Tibial nerve (tissue), 4 donors: ENCODE data around the gene MARS1. TPM values are rescaled to one million over a fixed set of nuclear protein-coding genes. Genes with fewer than 3 reads are reported as not detected.

ENCODE experiments used
- DNase-seq, 2 donors: peaks; one replicate each; pipeline ENCODE4 v3.0.0-alpha.2; 2019; ENCODE audit warnings: low spot score in 2 of 2
- H3K27ac ChIP-seq, 4 donors: fragments of 200-600 bp; sonication (generic) in 3 of 4; one replicate each; pipeline ENCODE4 v1.5.1; 2017 to 2019; ENCODE audit warnings: mild to moderate bottlenecking in 1 of 4
- H3K27me3 ChIP-seq, 2 donors: fragments of 200-600 bp; sonication (generic) in 1 of 2; one replicate each; pipeline versions ENCODE4 v1.5.1 to v1.6.0; 2017 to 2019
- H3K36me3 ChIP-seq, 3 donors: fragments of 200-600 bp; sonication (generic); one replicate each; pipeline ENCODE4 v1.5.1; 2018 to 2019
- H3K4me1 ChIP-seq, 4 donors: fragments of 200-600 bp; sonication (generic) in 3 of 4; one replicate each; pipeline ENCODE4 v1.5.1; 2017 to 2019
- H3K4me3 ChIP-seq, 4 donors: fragments of 200-600 bp; sonication (generic) in 3 of 4; one replicate each; pipeline ENCODE4 v1.5.1; 2017 to 2019; ENCODE audit warnings: mild to moderate bottlenecking in 1 of 4, moderate library complexity in 1 of 4
- H3K9me3 ChIP-seq, 4 donors: fragments of 200-600 bp; sonication (generic) in 3 of 4; one replicate each; pipeline ENCODE4 v1.5.1; 2017 to 2019
- CTCF ChIP-seq, 5 experiments: fragments of 200-600 bp in 3 of 5; fragments of 450-650 bp in 2 of 5; sonication (generic) in 3 of 5; IDR thresholded peaks; one replicate each; pipeline ENCODE4 v1.5.1; 2016 to 2019; ENCODE audit warnings: antibody characterized with exemption in 5 of 5, mild to moderate bottlenecking in 3 of 5, moderate library complexity in 2 of 5
- EP300 ChIP-seq, 2 donors: sonication (generic); formaldehyde crosslinking; IDR thresholded peaks; one replicate each; pipeline ENCODE4 v1.6.1; 2017; ENCODE audit warnings: antibody characterized with exemption in 2 of 2, mild to moderate bottlenecking in 1 of 2
- POLR2A ChIP-seq, 2 donors: fragments of 450-650 bp; IDR thresholded peaks; one replicate each; pipeline ENCODE4 v1.6.1; 2017; ENCODE audit warnings: antibody characterized with exemption in 2 of 2, mild to moderate bottlenecking in 2 of 2, moderate library complexity in 2 of 2
- WGBS, 2 donors: methylation state at CpG; one replicate each; pipeline ENCODE4 v1.1.5; 2018; 5-methylcytosine and 5-hydroxymethylcytosine counted together
- total RNA-seq, 4 donors: library from RNA; depleted of rRNA; stranded (reverse); fragments of >200 nt; gene quantifications; one replicate each; pipeline ENCODE4 v1.1.0, GENCODE V29; 2016

Gene MARS1
- total RNA-seq, 4 donors from 2014 or later: 53.5 to 101 (median 74.2) TPM

- Histone ChIP-seq H3K36me3 (peaks cover 0 to 26% (median 0%) of the 10 kb centered on the region in 3 donors), H3K27ac (no peak overlapping the region), H3K9me3 (no peaks in the 10 kb centered on the region), H3K27me3 (no peaks in the 10 kb centered on the region), H3K4me1 (peaks cover 0 to 27% (median 17%) of the 10 kb centered on the region in 4 donors), H3K4me3 (no peak overlapping the region)
- no peak for DNase-seq
- no peak for TF ChIP-seq EP300 (IDR thresholded peaks at IDR 0.05)
- TF ChIP-seq POLR2A (IDR thresholded peaks at IDR 0.05): no peak
- TF ChIP-seq CTCF (IDR thresholded peaks at IDR 0.05): no peak
- WGBS, 2 donors: 92 to 93% methylated on average over 12 of the region's 12 CpGs
Measured at GRCh38 chr12:57464569-57464968, 23.3 kb upstream of the MARS1 start.

- Histone ChIP-seq H3K36me3 (peaks cover 0 to 32% (median 0%) of the 10 kb centered on the region in 3 donors), H3K4me3 (no peak overlapping the region), H3K4me1 (peaks cover 0 to 23% (median 14%) of the 10 kb centered on the region in 4 donors), H3K9me3 (no peaks in the 10 kb centered on the region), H3K27ac (no peak overlapping the region), H3K27me3 (no peaks in the 10 kb centered on the region)
- 84 to 88% methylated on average over 6 of the region's 6 CpGs for WGBS, 2 donors
- no peak for DNase-seq
- TF ChIP-seq POLR2A (IDR thresholded peaks at IDR 0.05) (no peak), CTCF (IDR thresholded peaks at IDR 0.05) (no peak), EP300 (IDR thresholded peaks at IDR 0.05) (no peak)
Measured at GRCh38 chr12:57465030-57465746, 22.7 kb upstream of the MARS1 start.

- Histone ChIP-seq H3K4me3 (no peak overlapping the region), H3K27ac (no peak overlapping the region)
- TF ChIP-seq CTCF (IDR thresholded peaks at IDR 0.05) (no peak), EP300 (IDR thresholded peaks at IDR 0.05) (no peak), POLR2A (IDR thresholded peaks at IDR 0.05) (no peak)
Measured at GRCh38 chr12:57465747-57466505, 21.9 kb upstream of the MARS1 start.

GRCh38 chr12:57467212-57467874, 20.5 kb upstream of the MARS1 start:
- H3K4me1 ChIP-seq: peaks cover 0 to 7% (median 0%) of the 10 kb centered on the region in 4 donors
- WGBS, 2 donors: 87 to 88% methylated on average over 12 of the region's 12 CpGs
- H3K27me3 ChIP-seq: peaks cover 0 to 5% of the 10 kb centered on the region in 2 donors

More at GRCh38 chr12:57465747-57466505, 21.9 kb upstream of the MARS1 start:
- Histone ChIP-seq H3K9me3 (no peaks in the 10 kb centered on the region), H3K36me3 (peaks cover 0 to 39% (median 0%) of the 10 kb centered on the region in 3 donors), H3K27me3 (peaks cover 0 to 4% of the 10 kb centered on the region in 2 donors), H3K4me1 (peaks cover 0 to 15% (median 7%) of the 10 kb centered on the region in 4 donors)
- WGBS, 2 donors: 77 to 81% methylated on average over 14 of the region's 14 CpGs
- DNase-seq: no peak

More at GRCh38 chr12:57467212-57467874, 20.5 kb upstream of the MARS1 start:
- Histone ChIP-seq H3K27ac (no peak overlapping the region), H3K9me3 (no peaks in the 10 kb centered on the region), H3K4me3 (no peak overlapping the region), H3K36me3 (peaks cover 0 to 39% (median 0%) of the 10 kb centered on the region in 3 donors)
- TF ChIP-seq CTCF (IDR thresholded peaks at IDR 0.05) (no peak), POLR2A (IDR thresholded peaks at IDR 0.05) (no peak), EP300 (IDR thresholded peaks at IDR 0.05) (no peak)
- no peak for DNase-seq
